ENCODE measurements around the gene TP53INP2. TPM values are rescaled to one million over a fixed set of nuclear protein-coding genes. Genes with fewer than 3 reads are reported as not detected.
"Not testable (repeated sequence)": the region's sequence is repeated elsewhere in the genome, so short reads cannot be mapped to it uniquely, and the experiment has no call there.

Gene TP53INP2
- total RNA-seq, 1 donor from 2014 or later = 146 TPM

DNA sequence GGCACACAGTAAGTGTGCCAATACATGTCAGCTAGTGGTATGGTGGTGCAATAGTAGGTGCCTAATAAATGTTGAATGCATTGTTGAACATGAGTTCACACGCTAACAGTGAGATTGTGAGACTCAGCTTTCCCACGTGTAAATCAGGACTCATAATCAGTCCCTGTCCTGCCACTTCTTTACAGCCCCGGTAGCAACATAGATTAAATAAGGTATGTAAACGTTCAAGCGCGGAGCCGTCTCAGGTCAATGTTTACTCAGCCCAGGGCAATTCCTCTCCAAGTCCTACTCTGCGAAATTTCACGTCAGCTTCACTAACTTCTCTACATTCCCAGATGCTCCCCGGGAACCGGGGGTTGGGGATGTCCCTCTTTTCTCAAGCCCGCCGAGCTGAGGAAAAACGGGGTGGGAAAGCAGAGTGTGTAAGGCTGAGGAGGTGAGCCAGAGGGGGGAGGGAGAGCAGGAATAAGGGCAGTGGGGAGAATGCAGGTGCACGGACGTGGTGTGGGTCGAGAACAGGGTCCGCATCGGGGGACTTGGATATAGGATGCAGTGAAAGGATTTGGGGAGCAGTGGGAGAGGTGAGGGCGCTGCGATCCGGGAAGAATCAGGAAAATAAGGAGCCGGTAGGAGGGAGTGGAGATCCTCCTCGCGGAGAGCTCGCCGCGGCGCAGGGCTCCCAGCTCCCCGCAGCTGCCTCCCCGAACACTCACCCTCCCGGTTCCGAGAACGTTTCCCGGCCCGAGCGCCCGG is 544 bp upstream of the TP53INP2 start:
- intact Hi-C loops (cut with micrococcal nuclease) = loop anchor here (10.0 kb wide), 1 partner anchor 169 kb away; no protein-coding TSS in a partner anchor
- DNase-seq (peak; percentile 35), ATAC-seq (peak; percentile 1)

DNA sequence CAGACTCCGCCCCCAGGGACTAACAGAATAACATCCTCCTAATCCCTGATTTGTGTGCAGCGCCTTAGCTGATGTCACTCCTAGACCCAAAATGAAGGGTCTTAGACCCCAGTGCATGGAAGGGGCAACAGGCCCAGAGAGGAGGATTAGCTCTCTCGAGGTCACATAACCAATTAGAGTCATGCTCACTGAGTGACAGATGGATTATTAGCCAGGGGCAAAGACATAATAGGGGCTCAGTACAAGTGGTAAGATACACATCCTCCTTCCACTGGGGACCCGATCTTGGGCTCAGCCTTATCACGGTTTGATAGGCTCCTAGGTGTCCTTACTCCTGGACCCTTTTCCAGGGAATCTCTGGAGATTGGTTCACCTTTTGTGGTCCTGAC is 858 bp downstream of the TP53INP2 start:
- intact Hi-C loops (cut with micrococcal nuclease) = loop anchor here (10.0 kb wide), 1 partner anchor 170 kb away; no protein-coding TSS in a partner anchor
- ATAC-seq (no peak), DNase-seq (no peak)

DNA sequence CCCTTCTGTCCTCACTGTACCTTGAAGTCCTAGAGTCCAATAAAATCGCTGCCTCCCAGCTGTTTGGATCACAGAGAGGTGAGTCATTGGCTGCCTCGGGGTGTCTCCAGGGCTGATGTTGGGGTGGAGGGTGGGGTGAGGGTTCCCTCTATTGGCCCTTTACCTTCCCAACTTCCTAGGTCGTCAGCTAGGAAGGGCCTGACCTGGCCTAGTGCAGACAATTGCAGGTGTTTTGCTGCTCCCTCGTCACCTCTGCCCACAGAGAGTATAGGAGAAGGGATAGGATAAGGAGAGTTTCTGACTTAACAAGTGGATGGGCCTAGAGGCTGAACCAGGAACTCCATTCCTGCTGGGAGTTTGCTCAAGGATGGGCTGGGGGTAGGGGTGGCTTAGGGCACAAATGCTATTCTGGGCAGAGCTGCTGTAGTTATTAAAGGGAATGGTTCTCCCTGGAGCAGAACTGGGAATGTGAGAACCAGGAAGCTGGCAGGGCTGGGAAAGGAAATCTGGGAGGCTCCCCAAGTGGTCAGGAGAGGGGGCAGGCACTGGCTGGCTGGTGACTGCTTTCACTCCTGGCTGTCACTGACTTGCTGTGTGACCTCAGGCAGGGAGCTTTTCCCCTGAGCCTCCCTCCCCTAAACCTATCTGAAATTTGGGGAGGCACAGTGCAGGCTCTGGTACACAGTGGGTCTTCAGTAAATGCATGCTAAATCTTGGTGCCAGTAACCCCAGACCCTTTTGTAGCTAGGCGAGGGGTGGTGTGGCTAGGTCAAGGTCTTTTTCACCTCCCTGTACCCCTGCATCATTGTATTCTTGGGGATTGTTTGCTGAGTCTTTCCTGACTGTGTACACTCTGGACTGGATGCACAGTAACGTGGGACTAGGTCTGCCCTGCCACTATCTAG is 1.5 kb downstream of the TP53INP2 start:
- peak; percentile 10 for ATAC-seq
- intact Hi-C loops (cut with micrococcal nuclease) = loop anchor here (10.0 kb wide), 1 partner anchor 171 kb away; no protein-coding TSS in a partner anchor
- DNase-seq = peak; percentile 60

DNA sequence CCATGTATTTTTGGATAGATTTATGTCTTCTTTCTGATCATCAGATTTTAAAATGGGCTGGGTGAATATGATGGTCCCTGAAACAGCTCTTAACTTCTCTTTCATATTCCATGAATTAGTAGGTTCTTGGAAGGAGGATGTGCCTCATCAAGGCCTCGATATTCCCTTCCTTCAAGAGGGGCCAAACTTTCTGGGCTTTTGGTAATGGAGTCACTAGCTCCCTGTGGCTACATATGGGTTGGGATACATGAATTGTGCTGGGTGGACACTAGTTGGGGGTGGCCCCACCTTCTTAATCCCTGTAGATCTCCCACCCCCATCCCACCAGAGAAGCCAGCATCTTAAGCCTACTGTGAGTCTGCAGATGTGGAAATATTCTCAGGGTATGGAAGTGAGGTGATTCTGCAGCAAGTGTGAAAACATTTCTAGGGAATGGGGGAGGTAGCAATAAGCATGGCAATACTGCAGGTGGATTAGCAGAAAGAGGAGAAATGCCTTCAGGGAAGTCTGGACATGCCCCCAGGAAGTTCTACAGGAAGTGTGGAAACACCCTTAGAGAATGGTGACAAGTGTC is 2.2 kb downstream of the TP53INP2 start:
- ATAC-seq = no peak
- no peak for DNase-seq
- intact Hi-C loops (cut with micrococcal nuclease) = loop anchor here (10.0 kb wide), 1 partner anchor 172 kb away; no protein-coding TSS in a partner anchor

DNA sequence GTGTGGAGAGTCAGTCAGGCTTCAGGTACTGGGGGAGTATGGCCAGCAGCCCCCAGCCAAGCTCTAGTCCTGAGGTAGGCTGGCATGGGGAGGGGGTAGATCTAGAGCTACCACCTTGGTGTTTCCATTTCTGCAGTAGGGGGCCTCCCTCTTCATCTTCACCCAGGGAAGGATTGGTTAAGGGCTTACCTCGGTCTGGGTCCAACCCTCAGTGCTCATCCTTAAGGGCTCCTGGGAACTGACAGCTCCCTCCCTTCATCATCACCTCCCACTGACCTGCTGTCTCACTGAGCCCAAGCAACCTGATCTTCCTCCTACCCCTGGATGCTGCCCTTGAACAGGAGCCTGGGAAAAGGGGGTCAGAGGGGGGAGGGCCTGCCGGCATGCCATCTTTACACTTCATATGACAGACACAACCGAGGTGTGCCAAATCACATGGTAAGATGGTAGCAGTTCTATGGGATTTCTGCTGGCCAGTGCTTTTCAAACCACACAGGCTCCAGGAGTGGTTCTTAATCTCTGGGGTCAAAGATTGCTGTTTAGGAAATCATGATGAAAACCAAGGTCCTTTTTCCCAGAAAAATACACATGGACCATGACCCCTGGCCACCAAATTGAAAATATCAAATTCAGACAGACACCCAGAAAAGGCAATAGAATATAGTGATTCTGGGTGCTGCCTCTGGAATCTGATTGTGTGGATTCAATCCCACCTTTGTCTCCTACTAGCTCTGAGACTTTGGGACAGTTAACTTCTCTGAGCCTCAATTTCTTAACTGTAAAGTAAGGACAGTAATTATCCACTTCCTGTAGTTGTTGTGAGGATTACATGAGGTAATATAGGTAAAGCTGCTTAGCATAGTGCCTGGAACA is 3.0 kb downstream of the TP53INP2 start:
- DNase-seq = no peak
- intact Hi-C loops (cut with micrococcal nuclease) = loop anchor here (10.0 kb wide), 1 partner anchor 172 kb away; no protein-coding TSS in a partner anchor
- ATAC-seq = no peak

DNA sequence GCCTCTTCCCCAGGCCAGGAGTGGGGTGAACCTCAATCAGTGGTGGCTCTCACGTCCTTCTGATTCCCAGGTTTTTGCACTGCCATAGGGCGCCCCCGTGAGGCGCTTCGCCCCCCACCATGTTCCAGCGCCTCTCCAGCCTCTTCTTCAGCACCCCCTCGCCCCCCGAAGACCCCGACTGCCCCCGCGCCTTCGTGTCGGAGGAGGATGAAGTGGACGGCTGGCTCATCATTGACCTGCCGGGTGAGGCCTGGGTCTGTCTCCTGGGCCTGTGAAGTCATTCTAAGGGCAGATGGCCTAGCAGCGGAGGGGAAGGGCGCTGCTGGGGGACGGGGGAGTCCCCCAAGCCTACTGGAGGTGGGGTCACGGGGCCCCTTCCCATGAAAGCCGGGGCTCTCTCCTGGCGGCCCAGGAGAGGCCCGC is 4.5 kb downstream of the TP53INP2 start:
- intact Hi-C loops (cut with micrococcal nuclease) = loop anchor here (10.0 kb wide), 1 partner anchor 174 kb away; no protein-coding TSS in a partner anchor
- ATAC-seq = peak; percentile 3
- DNase-seq = peak; percentile 75

DNA sequence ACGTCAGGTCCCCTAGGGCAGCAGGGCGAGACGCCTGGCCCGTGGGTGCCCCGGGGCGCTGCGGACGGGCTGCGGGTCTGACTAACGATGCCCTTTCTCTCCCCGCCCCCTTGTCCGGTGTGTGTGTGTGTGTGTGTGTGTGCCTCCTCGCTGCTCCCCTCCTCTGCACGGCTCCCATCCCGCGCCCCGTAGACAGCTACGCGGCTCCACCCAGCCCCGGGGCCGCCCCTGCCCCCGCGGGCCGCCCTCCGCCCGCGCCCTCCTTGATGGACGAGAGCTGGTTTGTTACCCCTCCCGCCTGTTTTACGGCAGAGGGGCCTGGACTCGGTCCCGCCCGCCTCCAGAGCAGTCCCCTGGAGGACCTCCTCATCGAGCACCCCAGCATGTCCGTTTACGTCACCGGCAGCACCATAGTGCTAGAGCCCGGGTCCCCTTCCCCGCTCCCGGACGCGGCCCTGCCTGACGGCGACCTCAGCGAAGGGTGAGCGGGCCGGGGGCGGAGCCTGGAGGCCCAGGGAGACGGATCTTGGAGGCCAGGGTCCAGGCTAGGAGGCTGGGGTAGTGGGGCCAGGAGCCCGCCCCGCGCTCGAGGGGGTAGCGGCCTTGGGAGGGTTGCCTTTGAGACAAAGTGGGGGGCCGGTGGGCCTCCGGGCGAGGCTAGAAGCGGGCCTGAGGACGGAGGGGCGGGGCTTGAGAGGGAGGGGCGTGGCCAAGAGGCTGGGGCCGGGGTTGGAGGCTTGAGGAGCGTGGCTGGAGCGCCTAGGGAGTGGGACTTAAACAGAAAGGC is 5.1 kb downstream of the TP53INP2 start:
- intact Hi-C loops (cut with micrococcal nuclease) = loop anchor here (10.0 kb wide), 1 partner anchor 174 kb away; no protein-coding TSS in a partner anchor
- DNase-seq (peak; percentile 91), ATAC-seq (peak; percentile 70)

DNA sequence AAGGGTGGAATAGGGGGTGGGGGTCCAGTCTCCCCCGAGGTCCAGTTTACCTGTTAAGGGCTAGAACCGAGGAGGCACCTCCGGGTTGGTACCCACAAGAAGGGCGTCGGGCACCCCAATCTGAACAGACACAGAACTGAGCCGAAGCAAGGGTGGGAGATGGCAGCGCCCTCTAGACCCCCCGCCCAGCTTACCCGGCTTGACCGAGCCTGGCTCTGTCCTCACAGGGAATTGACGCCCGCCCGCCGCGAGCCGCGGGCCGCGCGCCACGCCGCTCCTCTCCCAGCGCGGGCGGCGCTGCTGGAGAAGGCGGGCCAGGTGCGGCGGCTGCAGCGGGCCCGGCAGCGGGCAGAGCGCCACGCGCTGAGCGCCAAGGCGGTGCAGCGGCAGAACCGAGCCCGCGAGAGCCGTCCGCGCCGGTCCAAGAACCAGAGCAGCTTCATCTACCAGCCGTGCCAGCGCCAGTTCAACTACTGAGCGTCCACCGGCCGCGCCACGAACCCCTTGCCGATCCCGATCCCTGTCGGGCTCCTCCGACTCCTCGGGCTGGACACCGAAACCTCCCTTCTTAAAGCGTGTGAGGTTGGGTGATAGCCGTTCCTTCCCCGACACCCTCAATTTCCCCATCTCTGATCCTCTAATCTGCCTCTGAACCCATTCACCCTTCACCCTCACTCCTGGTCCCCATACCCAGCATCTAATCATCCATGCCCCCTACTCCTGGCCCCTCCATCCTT is 5.9 kb downstream of the TP53INP2 start:
- intact Hi-C loops (cut with micrococcal nuclease) = loop anchor here (10.0 kb wide), 1 partner anchor 175 kb away; no protein-coding TSS in a partner anchor
- peak; percentile 92 for DNase-seq

DNA sequence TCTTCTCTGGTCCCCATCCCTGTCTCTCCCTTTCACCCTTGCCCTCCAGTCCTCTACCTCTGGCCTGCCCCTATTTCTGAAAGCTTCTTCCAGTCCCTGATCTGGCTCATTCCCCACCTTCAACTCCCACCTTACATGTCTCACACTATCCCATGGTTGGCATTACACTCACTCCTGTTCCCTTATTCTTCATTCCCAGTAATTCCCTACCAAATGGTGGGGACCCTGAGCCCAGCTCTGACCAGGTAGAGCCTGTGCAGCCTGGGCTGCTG is 6.4 kb downstream of the TP53INP2 start:
- intact Hi-C loops (cut with micrococcal nuclease) = no loop called here
- DNase-seq (no peak), ATAC-seq (no peak)

More for the DNA sequence above, 5.9 kb downstream of the TP53INP2 start:
- peak; percentile 71 for ATAC-seq

DNA sequence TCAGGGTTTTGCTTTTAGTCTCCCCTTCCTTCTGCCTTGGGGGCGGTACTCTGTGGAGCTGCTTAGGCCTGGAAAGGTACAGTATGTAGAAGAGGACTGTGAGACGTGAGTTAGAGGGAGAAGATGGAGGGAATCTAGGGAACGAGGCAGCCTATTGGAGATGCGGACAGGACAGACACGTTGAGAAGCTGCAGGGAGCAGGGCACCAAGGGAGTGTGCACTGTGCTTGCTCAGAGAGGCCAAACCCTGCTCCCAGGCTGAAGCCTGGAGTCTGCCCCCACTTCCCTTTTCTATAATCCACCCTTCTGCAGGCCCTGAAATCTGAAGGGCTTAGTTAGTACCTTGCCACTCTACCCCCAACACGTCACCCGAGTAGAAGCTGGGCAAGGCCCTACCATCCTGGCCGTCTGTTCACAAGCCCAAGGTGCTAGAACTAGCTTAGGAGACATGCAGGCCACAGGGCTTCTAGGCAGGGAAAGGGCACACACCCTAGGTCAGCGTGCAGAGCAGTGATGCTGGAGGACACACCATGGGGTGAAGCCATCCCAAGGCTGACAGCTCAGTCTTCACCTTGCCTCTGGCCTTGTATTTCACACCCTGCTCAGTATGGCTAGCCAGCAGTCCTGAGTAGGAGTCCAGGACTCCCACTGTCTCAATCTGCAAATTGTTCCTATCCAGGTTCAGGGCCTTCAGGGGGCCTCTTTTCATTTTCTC is 6.9 kb downstream of the TP53INP2 start:
- DNase-seq (no peak), ATAC-seq (no peak)
- intact Hi-C loops (cut with micrococcal nuclease) = no loop called here

DNA sequence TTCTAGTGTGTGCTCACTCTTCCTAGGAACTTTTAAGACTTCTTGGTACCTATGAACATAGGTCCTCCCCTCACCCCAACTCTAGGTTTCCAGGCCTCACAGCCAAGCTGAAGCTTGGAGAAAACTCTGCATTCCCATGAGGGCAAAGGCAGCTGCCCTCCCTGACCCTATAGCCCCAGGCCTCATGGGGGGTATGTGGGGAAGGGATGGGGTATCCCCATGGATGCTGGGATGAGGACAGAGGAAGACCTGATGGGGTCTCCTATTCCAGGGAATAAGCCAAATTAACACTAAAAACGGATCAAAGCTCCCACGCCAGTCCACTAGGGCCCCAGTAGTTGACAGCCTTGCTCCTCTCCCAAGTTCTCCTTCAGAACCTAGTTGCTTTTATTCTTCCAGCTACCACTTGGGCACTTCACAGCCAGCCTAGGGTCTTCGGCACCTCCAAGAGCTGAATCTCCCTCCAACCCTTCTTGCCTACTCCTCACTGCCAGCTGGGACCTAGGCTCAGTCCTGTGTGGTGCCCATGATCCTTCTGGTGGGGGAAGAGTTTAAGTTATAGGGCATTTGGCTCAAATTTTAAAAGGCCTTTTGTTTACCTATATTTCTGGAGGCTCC is 7.8 kb downstream of the TP53INP2 start:
- no peak for ATAC-seq
- intact Hi-C loops (cut with micrococcal nuclease) = no loop called here
- no peak for DNase-seq

DNA sequence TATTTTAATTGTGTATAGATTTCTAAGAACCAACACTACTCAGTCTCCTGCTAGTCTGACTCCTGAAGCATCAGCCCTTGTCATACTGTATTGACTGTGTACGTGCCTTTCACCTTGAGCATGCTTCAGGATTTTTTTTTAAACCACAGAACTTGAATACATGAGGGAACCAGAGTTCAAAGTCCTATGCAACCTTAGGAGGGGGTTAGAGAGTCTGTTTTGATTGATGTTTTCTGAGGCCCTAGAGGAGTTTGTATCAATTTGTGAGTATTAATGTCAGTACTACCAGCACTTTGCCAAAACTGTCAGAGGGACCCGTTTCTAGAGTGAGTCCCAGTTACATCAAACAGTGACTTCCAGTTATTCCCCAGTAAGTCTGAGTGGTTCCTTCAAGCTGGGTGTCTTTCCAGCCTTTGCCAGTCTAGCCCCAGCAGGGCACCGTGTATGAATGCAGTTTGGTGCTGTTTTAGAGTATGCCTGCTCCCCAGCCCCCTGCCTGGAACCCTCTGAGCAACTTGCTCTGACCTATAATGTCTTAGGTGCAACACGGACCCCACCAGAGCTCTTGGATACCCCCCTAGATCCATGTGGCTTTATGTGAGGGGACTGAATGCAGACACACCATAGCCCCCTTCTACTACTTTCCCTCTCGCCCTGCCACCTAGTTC is 8.5 kb downstream of the TP53INP2 start:
- DNase-seq = no peak
- no peak for ATAC-seq
- intact Hi-C loops (cut with micrococcal nuclease) = no loop called here

DNA sequence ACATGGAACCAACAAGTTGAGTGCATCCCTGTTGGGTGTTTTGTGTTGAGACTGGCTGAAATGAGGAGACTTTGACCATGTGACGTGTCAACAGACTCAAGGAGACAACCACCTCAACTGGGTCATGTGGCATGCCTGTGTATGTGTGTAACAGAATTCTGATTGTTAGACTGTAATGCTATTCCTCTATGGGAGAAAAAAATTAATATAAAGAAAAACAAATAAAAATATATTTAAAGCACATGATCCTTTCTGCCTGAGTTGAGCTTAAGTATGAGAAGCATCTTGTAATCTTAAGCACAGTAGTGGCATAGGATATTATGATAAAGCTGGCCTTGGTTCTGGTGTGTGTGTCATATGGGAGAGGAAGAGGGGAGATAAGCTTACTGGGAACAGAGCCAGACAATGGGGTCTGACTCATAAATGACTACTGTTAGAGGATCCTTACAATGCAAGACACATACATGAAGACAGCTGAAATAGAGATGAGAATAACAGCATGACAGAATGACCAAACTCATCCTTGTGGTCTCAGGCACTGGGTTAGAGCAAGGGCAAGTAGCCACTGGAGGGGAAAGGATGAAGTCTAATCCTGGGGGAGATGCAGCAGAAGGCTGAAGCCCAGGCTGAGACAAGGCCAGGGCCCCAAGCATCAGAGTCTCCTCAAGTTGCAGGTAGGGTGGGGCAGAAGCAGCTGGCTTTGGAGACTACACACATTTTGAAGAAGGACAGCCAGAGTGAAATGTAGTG is 9.2 kb downstream of the TP53INP2 start:
- intact Hi-C loops (cut with micrococcal nuclease) = no loop called here
- DNase-seq = no peak
- ATAC-seq = peak; percentile 1

DNA sequence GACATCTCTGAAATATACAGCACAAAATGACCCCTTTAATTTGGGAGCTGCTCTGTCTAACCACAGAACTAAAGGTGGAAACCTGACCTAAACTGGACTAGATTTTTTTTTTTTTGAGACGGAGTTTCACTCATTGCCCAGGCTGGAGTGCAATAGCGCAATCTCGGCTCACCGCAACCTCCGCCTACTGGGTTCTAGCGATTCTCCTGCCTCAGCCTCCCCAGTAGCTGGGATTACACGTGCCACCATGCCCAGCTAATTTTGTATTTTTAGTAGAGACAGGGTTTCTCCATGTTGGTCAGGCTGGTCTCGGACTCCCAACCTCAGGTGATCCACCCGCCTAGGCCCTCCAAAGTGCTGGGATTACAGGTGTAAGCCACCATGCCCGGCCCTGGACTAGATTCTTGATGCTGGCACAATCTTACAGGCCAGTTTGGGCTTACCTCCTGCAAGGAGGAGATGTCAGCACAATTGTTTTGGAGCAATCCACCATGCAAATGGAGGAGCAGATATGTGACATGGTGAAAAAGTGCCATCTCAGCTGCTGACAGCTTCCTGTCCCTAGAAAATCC is 9.9 kb downstream of the TP53INP2 start:
- ATAC-seq; intact Hi-C loops (cut with micrococcal nuclease); DNase-seq: not testable (repeated sequence)

DNA sequence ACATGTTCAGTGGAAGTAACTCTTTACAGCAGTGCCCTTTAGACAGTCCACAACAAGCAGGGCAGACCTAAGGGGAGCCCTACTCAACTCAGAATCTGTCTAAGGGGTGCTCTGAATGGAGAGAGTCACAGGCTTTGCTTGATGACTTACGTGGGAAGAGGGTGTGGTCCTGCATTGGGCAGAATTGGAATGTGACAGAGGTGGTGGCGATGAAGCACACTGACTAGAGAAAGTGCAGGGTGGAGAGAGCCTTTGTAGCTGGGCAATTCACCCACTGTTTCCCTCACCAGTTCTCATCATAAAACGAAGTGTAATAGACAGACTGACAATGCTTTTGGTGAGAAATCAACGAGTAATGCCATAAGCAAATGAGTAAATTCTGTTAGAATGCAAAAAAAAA is 11.2 kb downstream of the TP53INP2 start:
- no peak for ATAC-seq

More for the DNA sequence above, 11.2 kb downstream of the TP53INP2 start:
- intact Hi-C loops (cut with micrococcal nuclease) = no loop called here
- no peak for DNase-seq
